Stomach (tissue), 4 donors: ENCODE data around the gene CDKL4.

Experiments
- CTCF ChIP-seq, 7 experiments: fragments of 450-650 bp in 4 of 7; fragments of 200-600 bp in 3 of 7; sonication (generic) in 3 of 7; IDR thresholded peaks; one replicate each; pipeline ENCODE4 v1.5.1; 2016 to 2019; ENCODE audit warnings: antibody characterized with exemption in 7 of 7, control low read depth in 2 of 7, mild to moderate bottlenecking in 1 of 7
- EP300 ChIP-seq: sonication (generic); formaldehyde crosslinking; IDR thresholded peaks from one replicate; pipeline ENCODE4 v1.6.1; 2017; ENCODE audit warnings: antibody characterized with exemption
- POLR2A ChIP-seq, 4 donors: fragments of 450-650 bp; IDR thresholded peaks; one replicate each; pipeline ENCODE4 v1.6.1; 2016; ENCODE audit warnings: antibody characterized with exemption in 4 of 4, control low read depth in 2 of 4, mild to moderate bottlenecking in 1 of 4, moderate library complexity in 1 of 4
- POLR2AphosphoS5 ChIP-seq, 3 donors: sonication (generic); formaldehyde crosslinking; IDR thresholded peaks; one replicate each; pipeline ENCODE4 v1.6.1; 2016; ENCODE audit warnings: antibody characterized with exemption in 3 of 3

GRCh38 chr2:39142904-39143605 is 100.7 kb downstream of the CDKL4 start:
- TF ChIP-seq CTCF (IDR thresholded peaks at IDR 0.05) (no peak), POLR2AphosphoS5 (IDR thresholded peaks at IDR 0.05) (no peak), EP300 (no peak), POLR2A (IDR thresholded peaks at IDR 0.05) (no peak)
